ENCODE data around the gene TMEM179B.
A peak's percentile ranks its signal among the peaks of the same experiment; 100 is the strongest.

The TMEM179B gene

DNA sequence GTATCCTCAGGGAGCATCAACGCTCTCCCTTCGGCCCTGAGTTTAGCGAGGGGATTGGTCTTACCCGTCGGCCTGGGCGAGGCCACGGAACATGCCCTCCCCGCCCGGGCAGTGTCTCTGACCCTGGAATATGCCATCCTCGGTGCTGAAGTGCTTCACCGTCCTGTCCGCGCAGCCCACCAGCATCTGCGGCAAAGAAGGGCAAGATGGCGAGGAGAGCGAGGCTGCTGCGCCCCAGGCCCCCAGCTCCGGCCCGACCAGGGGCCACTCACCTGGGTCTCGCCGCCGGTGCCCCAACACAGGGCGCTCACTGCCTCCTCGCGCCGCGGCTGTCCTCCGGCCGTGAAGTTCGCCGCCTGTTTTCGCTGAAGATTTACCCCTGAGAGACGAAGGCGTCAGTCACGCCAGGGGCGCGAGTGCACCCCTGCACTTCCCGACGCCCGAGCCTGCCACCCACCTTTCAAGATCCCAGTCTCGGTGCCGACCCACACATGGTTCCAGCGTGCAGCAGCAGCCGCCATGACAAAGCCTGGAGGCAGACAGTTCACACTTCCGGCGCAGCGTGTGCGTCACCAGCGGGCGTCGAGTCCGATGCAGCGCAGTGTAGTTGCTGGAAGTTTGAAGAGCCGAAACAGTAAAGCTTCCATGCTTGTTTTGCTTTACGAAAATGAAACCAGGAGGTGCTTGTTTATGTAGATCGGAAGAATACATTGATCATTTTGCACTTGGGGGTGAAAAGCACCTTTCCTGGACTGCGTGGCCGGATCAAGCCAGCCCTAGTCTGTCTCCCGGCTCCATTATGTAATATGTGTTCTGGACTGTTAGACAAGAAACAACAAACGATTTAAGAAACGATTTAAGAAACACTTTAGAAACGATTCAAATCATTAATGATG, 52.1 kb downstream of the TMEM179B start, which contains the start of gene WDR74:
TSS of gene WDR74 (minus strand) at position 541 of the 896 bp plus-strand sequence. CDS start at position 521, 20 bp downstream.
- peak; percentile 89 for DNase-seq

Measured in stimulated activated naive CD4-positive, alpha-beta T cell treated with Interleukin-2 at 50 U/mL for 16 hours (primary cell).